SH-SY5Y (cell line): ENCODE data around the gene C12orf43.

Source experiments
- GATA2 ChIP-seq: IDR thresholded peaks from 2 replicates; pipeline ENCODE4 v1.6.1; 2011; ENCODE audit warnings: mild to moderate bottlenecking, low read depth, low read length
- GATA3 ChIP-seq: IDR thresholded peaks from 2 replicates; pipeline ENCODE4 v1.6.1; 2011; ENCODE audit warnings: low read depth, mild to moderate bottlenecking, low read length, moderate library complexity

- TF ChIP-seq GATA2 (no peak), GATA3 (no peak)
Observed at GRCh38 chr12:121008347-121009098, 7.8 kb downstream of the C12orf43 start.
